HEK293 (cell line): Measurements from ENCODE around the gene TLL1.

Source experiments
- CTCF ChIA-PET: fragments of 350-600 bp; formaldehyde crosslinking; extraction: SDS; loops from one replicate; lab custom pipeline; 2021; ENCODE audit warnings: antibody characterized with exemption; lab: Yijun Ruan, JAX
- POLR2A ChIA-PET: fragments of 300-600 bp; formaldehyde crosslinking; extraction: SDS; loops from one replicate; lab custom pipeline; 2020; ENCODE audit warnings: antibody characterized with exemption, inconsistent platforms; lab: Yijun Ruan, JAX
- H3K27ac ChIP-seq: fragments of 200-500 bp; sonication (Bioruptor generic); 2 replicates; pipeline ENCODE4 v1.5.1; 2014; ENCODE audit warnings: low read depth, low read length, control low read depth, inconsistent platforms; ENCODE audit errors: extremely low read depth
- H3K36me3 ChIP-seq, 2 experiments: fragments of 200-500 bp in 1 of 2; sonication (Bioruptor generic) in 1 of 2; 1 replicate in 1 of 2; 2 replicates in 1 of 2; pipeline ENCODE4 v1.5.1; 2014 to 2017; ENCODE audit warnings: inconsistent platforms in 2 of 2, low read length in 2 of 2; ENCODE audit not compliant: control insufficient read depth in 2 of 2, insufficient read depth in 1 of 2
- H3K4me1 ChIP-seq: fragments of 200-500 bp; sonication (Bioruptor generic); 2 replicates; pipeline ENCODE4 v1.5.1; 2014; ENCODE audit warnings: mild to moderate bottlenecking, low read length, inconsistent platforms; ENCODE audit not compliant: control insufficient read depth, insufficient read depth
- H3K4me3 ChIP-seq: 2 replicates; pipeline ENCODE4 v1.5.1; 2011; ENCODE audit warnings: low read depth, mild to moderate bottlenecking, control low read depth, low read length, moderate library complexity
- H3K9me3 ChIP-seq: fragments of 200-500 bp; sonication (Bioruptor generic); 2 replicates; pipeline ENCODE4 v1.5.1; 2014; ENCODE audit warnings: low read depth, low read length, inconsistent platforms; ENCODE audit not compliant: control insufficient read depth, insufficient read depth
- GFI1B ChIP-seq: fragments of 450-650 bp; formaldehyde crosslinking; IDR thresholded peaks from 2 replicates; pipeline ENCODE4 v1.5.1; 2016; ENCODE audit warnings: missing biosample characterization, missing genetic modification characterization
- GLI2 ChIP-seq: fragments of 450-650 bp; formaldehyde crosslinking; IDR thresholded peaks from 2 replicates; pipeline ENCODE4; 2017; ENCODE audit warnings: missing biosample characterization, missing genetic modification characterization, low read depth, borderline replicate concordance
- KLF10 ChIP-seq: fragments of 450-650 bp; IDR thresholded peaks from 2 replicates; pipeline ENCODE4 v1.5.1; 2018; ENCODE audit warnings: missing biosample characterization, mild to moderate bottlenecking, missing genetic modification characterization
- ZBTB1 ChIP-seq: fragments of 450-650 bp; formaldehyde crosslinking; IDR thresholded peaks from 2 replicates; pipeline ENCODE4 v1.5.1; 2016; ENCODE audit warnings: missing biosample characterization, missing genetic modification characterization
- ZFHX2 ChIP-seq: fragments of 450-650 bp; formaldehyde crosslinking; conservative IDR thresholded peaks from 2 replicates; pipeline ENCODE4 v1.5.1; 2016; ENCODE audit warnings: missing biosample characterization, missing genetic modification characterization
- ZNF10 ChIP-seq: fragments of 450-650 bp; formaldehyde crosslinking; IDR thresholded peaks from 2 replicates; pipeline ENCODE4 v1.5.1; 2017; ENCODE audit warnings: missing biosample characterization, missing genetic modification characterization
- ZNF114 ChIP-seq: fragments of 450-650 bp; formaldehyde crosslinking; IDR thresholded peaks from 2 replicates; pipeline ENCODE4 v1.5.0; 2017; ENCODE audit warnings: missing biosample characterization, missing genetic modification characterization
- ZNF138 ChIP-seq: fragments of 450-650 bp; formaldehyde crosslinking; IDR thresholded peaks from 2 replicates; pipeline ENCODE4 v1.5.1; 2016; ENCODE audit warnings: missing biosample characterization, missing genetic modification characterization, borderline replicate concordance
- ZNF146 ChIP-seq: fragments of 450-650 bp; formaldehyde crosslinking; IDR thresholded peaks from 2 replicates; pipeline ENCODE4 v1.5.1; 2016; ENCODE audit warnings: missing biosample characterization, missing genetic modification characterization
- ZNF2 ChIP-seq: fragments of 450-650 bp; formaldehyde crosslinking; IDR thresholded peaks from 2 replicates; pipeline ENCODE4 v1.5.1; 2016; ENCODE audit warnings: missing biosample characterization, missing genetic modification characterization
- ZNF211 ChIP-seq: fragments of 450-650 bp; formaldehyde crosslinking; IDR thresholded peaks from 2 replicates; pipeline ENCODE4 v1.5.1; 2016; ENCODE audit warnings: low read depth, missing biosample characterization, missing genetic modification characterization
- ZNF221 ChIP-seq: fragments of 450-650 bp; formaldehyde crosslinking; IDR thresholded peaks from 2 replicates; pipeline ENCODE4 v1.5.1; 2017; ENCODE audit warnings: missing biosample characterization, missing genetic modification characterization, borderline replicate concordance
- ZNF223 ChIP-seq: fragments of 450-650 bp; formaldehyde crosslinking; IDR thresholded peaks from 2 replicates; pipeline ENCODE4 v1.5.1; 2016; ENCODE audit warnings: missing biosample characterization, missing genetic modification characterization
- ZNF24 ChIP-seq: fragments of 450-650 bp; formaldehyde crosslinking; IDR thresholded peaks from 2 replicates; pipeline ENCODE4 v1.5.1; 2016; ENCODE audit warnings: missing biosample characterization, missing genetic modification characterization
- ZNF266 ChIP-seq: fragments of 450-650 bp; formaldehyde crosslinking; IDR thresholded peaks from 2 replicates; pipeline ENCODE4 v1.5.1; 2016; ENCODE audit warnings: missing biosample characterization, missing genetic modification characterization, low read depth
- ZNF394 ChIP-seq: fragments of 450-650 bp; formaldehyde crosslinking; IDR thresholded peaks from 2 replicates; pipeline ENCODE4 v1.5.1; 2016; ENCODE audit warnings: missing biosample characterization, missing genetic modification characterization, mild to moderate bottlenecking, moderate library complexity, borderline replicate concordance
- ZNF423 ChIP-seq: fragments of 450-650 bp; formaldehyde crosslinking; IDR thresholded peaks from 2 replicates; pipeline ENCODE4 v1.5.1; 2016; ENCODE audit warnings: missing biosample characterization, missing genetic modification characterization
- ZNF501 ChIP-seq: fragments of 450-650 bp; formaldehyde crosslinking; IDR thresholded peaks from 2 replicates; pipeline ENCODE4 v1.5.1; 2016; ENCODE audit warnings: missing biosample characterization, missing genetic modification characterization
- ZNF544 ChIP-seq: fragments of 450-650 bp; formaldehyde crosslinking; IDR thresholded peaks from 2 replicates; pipeline ENCODE4 v1.5.0; 2017; ENCODE audit warnings: missing biosample characterization, missing genetic modification characterization
- ZNF571 ChIP-seq: fragments of 450-650 bp; formaldehyde crosslinking; IDR thresholded peaks from 2 replicates; pipeline ENCODE4 v1.5.0; 2017; ENCODE audit warnings: missing biosample characterization, missing genetic modification characterization
- ZNF596 ChIP-seq: fragments of 450-650 bp; IDR thresholded peaks from 2 replicates; pipeline ENCODE4 v1.5.0; 2018; ENCODE audit warnings: missing biosample characterization, mild to moderate bottlenecking, missing genetic modification characterization, moderate library complexity
- ZNF843 ChIP-seq: fragments of 450-650 bp; formaldehyde crosslinking; IDR thresholded peaks from 2 replicates; pipeline ENCODE4 v1.5.1; 2016; ENCODE audit warnings: missing biosample characterization, missing genetic modification characterization
- ZSCAN16 ChIP-seq: fragments of 450-650 bp; formaldehyde crosslinking; IDR thresholded peaks from 2 replicates; pipeline ENCODE4 v1.5.1; 2016; ENCODE audit warnings: missing biosample characterization, missing genetic modification characterization
- TF ChIP-seq, protein P1 (sequence below): fragments of 450-650 bp; formaldehyde crosslinking; IDR thresholded peaks from 2 replicates; pipeline ENCODE4 v1.5.1; 2016; ENCODE audit warnings: missing biosample characterization, missing genetic modification characterization, low read depth
- TF ChIP-seq, protein P2 (sequence below): fragments of 450-650 bp; formaldehyde crosslinking; IDR thresholded peaks from 2 replicates; pipeline ENCODE4 v1.5.1; 2017; ENCODE audit warnings: missing biosample characterization, missing genetic modification characterization
- TF ChIP-seq, protein P3 (sequence below): fragments of 450-650 bp; formaldehyde crosslinking; IDR thresholded peaks from 2 replicates; pipeline ENCODE4 v1.5.1; 2016; ENCODE audit warnings: missing biosample characterization, missing genetic modification characterization
- TF ChIP-seq, protein P4 (sequence below): fragments of 450-650 bp; formaldehyde crosslinking; IDR thresholded peaks from 2 replicates; pipeline ENCODE4 v1.5.1; 2016; ENCODE audit warnings: missing biosample characterization, missing genetic modification characterization

The TLL1 gene

DNA sequence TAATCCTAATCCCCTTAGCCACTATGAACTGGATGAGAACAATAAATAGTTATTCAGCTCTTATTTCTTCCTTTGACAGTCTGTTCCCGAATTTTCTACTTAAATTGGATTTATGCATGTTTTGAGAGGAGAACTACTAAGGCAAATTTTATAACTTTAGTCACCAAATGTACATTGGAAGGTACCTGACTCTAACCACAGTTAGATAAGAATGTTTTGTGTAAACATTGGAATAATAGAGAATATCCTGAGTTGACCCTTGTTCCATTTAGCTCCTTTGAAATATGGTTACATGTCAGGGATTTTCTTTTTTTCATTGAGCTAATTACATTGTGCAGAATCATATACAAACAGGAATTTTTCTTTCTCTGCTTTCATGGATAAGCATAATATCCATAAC is 202.6 kb downstream of the TLL1 start:
- Histone ChIP-seq H3K27ac (no peak overlapping the region), H3K36me3 (no peaks in the 10 kb centered on the region), H3K4me1 (no peaks in the 10 kb centered on the region), H3K9me3 (no peaks in the 10 kb centered on the region), H3K4me3 (no peak overlapping the region)
- TF ChIP-seq ZNF596 (tag by site-specific recombination) (no peak), ZNF394 (tag by site-specific recombination) (no peak), ZNF138 (tag by site-specific recombination) (no peak), ZNF501 (tag by site-specific recombination) (no peak), ZNF544 (no peak), KLF10 (tag by site-specific recombination) (no peak), ZNF843 (tag by site-specific recombination) (no peak), GFI1B (tag by site-specific recombination) (no peak), ZNF146 (tag by site-specific recombination) (no peak), ZNF2 (tag by site-specific recombination) (no peak), ZNF211 (no peak)
- TF ChIP-seq, protein P1, sequence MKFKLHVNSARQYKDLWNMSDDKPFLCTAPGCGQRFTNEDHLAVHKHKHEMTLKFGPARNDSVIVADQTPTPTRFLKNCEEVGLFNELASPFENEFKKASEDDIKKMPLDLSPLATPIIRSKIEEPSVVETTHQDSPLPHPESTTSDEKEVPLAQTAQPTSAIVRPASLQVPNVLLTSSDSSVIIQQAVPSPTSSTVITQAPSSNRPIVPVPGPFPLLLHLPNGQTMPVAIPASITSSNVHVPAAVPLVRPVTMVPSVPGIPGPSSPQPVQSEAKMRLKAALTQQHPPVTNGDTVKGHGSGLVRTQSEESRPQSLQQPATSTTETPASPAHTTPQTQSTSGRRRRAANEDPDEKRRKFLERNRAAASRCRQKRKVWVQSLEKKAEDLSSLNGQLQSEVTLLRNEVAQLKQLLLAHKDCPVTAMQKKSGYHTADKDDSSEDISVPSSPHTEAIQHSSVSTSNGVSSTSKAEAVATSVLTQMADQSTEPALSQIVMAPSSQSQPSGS (tag by site-specific recombination): no peak
- TF ChIP-seq, protein P2, sequence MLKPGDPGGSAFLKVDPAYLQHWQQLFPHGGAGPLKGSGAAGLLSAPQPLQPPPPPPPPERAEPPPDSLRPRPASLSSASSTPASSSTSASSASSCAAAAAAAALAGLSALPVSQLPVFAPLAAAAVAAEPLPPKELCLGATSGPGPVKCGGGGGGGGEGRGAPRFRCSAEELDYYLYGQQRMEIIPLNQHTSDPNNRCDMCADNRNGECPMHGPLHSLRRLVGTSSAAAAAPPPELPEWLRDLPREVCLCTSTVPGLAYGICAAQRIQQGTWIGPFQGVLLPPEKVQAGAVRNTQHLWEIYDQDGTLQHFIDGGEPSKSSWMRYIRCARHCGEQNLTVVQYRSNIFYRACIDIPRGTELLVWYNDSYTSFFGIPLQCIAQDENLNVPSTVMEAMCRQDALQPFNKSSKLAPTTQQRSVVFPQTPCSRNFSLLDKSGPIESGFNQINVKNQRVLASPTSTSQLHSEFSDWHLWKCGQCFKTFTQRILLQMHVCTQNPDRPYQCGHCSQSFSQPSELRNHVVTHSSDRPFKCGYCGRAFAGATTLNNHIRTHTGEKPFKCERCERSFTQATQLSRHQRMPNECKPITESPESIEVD (tag by site-specific recombination): no peak
- TF ChIP-seq, protein P3, sequence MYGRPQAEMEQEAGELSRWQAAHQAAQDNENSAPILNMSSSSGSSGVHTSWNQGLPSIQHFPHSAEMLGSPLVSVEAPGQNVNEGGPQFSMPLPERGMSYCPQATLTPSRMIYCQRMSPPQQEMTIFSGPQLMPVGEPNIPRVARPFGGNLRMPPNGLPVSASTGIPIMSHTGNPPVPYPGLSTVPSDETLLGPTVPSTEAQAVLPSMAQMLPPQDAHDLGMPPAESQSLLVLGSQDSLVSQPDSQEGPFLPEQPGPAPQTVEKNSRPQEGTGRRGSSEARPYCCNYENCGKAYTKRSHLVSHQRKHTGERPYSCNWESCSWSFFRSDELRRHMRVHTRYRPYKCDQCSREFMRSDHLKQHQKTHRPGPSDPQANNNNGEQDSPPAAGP: no peak
- ChIA-PET CTCF (no interaction called here), POLR2A (no interaction called here)

DNA sequence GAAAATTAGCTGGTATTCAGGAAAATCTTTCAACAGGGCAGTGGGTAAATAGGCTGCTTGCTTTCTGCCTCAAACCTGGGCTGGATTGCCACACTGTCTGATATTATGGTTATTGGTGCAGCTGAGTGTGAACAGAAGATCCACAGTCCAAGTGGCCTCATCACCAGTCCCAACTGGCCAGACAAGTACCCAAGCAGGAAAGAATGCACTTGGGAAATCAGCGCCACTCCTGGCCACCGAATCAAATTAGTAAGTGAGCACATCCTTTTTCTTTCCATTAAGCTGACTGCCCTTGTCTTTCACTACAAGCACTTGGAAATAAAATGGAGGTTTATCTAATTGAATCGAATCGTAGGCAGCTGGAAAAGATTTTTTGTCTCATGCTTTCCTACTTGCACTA is 204.7 kb downstream of the TLL1 start:
- no peaks in the 10 kb centered on the region for H3K4me1 ChIP-seq
- no peaks in the 10 kb centered on the region for H3K36me3 ChIP-seq
- POLR2A ChIA-PET: no interaction called here
- TF ChIP-seq, protein P4, sequence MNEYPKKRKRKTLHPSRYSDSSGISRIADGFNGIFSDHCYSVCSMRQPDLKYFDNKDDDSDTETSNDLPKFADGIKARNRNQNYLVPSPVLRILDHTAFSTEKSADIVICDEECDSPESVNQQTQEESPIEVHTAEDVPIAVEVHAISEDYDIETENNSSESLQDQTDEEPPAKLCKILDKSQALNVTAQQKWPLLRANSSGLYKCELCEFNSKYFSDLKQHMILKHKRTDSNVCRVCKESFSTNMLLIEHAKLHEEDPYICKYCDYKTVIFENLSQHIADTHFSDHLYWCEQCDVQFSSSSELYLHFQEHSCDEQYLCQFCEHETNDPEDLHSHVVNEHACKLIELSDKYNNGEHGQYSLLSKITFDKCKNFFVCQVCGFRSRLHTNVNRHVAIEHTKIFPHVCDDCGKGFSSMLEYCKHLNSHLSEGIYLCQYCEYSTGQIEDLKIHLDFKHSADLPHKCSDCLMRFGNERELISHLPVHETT (tag by site-specific recombination): no peak
- no peak for TF ChIP-seq ZNF10 (tag by site-specific recombination)
- no peak for TF ChIP-seq ZFHX2
- TF ChIP-seq ZNF24 (tag by site-specific recombination): no peak
- TF ChIP-seq ZSCAN16 (tag by site-specific recombination): no peak
- no peak for TF ChIP-seq ZNF266 (tag by site-specific recombination)
- no peak for TF ChIP-seq ZBTB1 (tag by site-specific recombination)
- no peak for TF ChIP-seq ZNF114 (tag by site-specific recombination)
- no peak for TF ChIP-seq ZNF423 (tag by site-specific recombination)
- no peak for TF ChIP-seq ZNF571
- TF ChIP-seq GLI2: no peak
- no peak for TF ChIP-seq ZNF223
- TF ChIP-seq ZNF544: no peak
- no peak for TF ChIP-seq ZNF221 (tag by site-specific recombination)
- TF ChIP-seq, all 188 proteins: peak for 0
- no peak overlapping the region for H3K4me3 ChIP-seq
- H3K9me3 ChIP-seq: no peaks in the 10 kb centered on the region
- CTCF ChIA-PET: no interaction called here
- no peak overlapping the region for H3K27ac ChIP-seq
